ENCODE data around the gene EIF4A2.
"Not testable (repeated sequence)": the region's sequence is repeated elsewhere in the genome, so short reads cannot be mapped to it uniquely, and the experiment has no call there.

The EIF4A2 gene

DNA sequence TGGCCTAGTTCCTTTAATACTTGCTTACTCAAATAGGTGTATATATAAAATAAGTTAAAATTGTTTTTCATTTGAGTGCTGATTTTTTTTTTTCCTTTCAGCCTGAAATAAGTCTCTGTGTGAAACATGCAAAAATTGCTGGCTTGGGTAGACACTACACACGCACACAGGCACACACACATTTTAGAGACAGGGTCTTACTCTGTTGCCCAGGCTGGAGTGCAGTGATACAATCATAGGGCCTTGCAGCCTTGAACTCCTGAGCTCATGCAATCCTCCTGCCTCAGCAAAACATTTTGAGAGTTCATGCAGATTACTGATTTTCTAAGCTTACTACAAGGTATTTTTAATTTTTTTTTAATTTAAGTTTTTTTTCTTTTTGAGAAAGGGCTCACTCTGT, 35.6 kb downstream of the EIF4A2 start:
- DNase-seq (ENCODE audit: low read depth, low spot score) = no peak

DNA sequence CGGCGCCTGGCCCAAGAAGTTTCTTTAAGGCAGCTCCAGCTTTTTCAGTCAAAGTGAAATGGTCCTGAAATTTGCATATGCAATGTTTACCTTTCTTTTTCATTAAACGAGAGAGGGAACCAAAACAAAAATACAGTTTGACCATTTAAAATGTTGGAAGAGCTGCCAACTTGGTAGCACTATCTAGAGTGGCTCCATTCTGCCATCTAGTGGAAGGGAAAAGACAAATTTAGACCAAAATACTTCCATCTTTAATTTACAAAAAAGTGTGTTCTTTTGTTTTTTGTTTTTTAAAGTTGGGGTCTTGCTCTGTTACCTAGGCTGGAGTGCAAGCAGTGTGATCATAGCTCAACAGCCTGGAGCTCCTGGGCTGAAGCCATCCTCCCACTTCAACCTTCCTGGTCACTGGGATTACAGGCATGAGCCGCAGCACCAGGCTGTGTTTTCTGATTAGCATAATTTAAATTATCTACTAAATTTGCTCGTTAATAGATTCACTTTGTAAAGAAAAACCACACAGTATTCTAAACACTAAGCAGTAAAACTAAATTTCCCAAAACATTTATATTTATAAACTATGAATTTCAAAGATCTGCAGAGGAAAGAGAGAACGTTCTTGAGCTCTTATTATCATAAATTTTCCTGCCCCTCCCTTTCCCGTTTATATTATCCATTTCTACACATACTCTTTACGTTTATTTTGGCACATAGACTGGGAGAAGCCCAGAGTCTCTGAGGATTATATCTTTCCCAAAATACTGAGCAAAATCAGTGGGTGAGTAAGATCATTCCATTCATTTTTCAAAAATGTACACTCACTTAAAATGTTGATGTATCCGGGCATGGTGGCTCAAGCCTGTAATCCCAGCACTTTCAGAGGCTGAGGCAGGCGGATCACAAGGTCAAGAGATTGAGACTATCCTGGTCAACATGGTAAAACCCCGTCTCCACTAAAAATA, 38.3 kb downstream of the EIF4A2 start:
- DNase-seq (ENCODE audit: low read depth, low spot score) = no peak

DNA sequence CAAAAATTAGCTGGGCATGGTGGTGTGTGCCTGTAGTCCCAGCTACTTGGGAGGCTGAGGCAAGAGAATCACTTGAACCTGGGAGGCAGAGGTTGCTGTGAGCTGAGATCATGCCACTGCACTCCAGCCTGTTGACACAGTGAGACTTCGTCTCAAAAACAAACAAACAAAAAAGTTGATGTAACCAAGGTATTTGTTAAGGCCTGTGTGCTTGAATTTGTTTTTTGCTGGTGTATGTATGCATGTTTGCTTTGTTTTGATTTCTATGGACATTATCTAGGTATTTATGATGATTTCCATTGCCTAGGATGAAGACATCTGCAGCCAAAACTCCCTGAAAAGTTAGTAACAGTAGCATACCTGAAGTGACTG, 39.0 kb downstream of the EIF4A2 start:
- DNase-seq (ENCODE audit: low read depth, low spot score) = not testable (repeated sequence)

DNA sequence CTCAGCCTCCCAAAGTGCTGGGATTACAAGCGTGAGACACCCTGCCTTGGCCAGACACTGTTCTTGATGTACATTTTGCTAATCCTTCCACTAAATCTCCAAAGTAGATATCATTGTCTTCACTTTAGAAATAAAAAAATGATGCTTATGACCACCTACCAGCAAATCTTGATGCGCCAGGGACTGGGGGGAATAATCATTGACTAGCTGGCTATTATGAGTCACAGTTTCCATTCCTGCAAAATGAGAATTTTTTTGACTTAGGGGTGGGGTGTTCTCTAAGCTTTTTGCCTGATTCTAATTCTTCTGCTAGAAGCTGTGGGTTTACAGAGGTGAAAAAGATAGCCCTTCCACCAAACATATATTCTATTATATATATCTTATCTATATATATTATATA, 40.0 kb downstream of the EIF4A2 start:
- no peak for DNase-seq (ENCODE audit: low read depth, low spot score)

DNA sequence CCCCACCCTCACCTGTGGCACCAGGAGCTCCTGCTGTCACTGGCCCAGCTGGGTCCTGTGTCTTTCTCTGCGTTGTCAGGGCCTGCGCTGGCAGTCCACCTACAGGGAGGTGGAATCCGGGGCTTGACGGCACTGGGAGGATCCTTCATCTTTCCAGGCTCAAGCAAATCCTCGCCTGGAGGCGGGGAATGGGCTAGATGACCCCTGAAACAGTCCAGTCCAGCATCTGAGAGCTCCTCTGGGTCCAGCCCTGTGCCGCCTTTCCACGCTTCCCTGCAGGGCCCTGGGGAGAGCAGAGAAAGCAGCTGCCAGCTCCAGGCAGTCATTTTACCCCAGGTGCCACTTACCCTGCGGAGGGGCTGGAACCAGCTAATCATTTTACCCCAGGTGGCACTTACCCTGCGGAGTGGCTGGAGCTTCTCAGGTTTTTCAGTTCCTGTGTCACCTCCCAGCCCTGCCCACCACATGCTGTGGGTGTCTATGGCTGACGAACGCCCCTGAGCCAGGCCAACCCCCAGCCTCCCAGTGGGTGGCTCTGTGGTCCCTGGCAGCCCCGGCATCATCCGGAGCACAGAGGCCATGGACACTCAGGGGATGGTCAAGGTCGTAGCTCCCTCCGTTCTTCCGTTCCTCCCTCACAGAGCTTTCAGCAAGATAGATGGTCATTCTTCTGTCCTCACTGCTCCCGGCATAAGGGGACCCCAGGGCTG, 41.2 kb downstream of the EIF4A2 start:
- DNase-seq (ENCODE audit: low read depth, low spot score) = no peak

DNA sequence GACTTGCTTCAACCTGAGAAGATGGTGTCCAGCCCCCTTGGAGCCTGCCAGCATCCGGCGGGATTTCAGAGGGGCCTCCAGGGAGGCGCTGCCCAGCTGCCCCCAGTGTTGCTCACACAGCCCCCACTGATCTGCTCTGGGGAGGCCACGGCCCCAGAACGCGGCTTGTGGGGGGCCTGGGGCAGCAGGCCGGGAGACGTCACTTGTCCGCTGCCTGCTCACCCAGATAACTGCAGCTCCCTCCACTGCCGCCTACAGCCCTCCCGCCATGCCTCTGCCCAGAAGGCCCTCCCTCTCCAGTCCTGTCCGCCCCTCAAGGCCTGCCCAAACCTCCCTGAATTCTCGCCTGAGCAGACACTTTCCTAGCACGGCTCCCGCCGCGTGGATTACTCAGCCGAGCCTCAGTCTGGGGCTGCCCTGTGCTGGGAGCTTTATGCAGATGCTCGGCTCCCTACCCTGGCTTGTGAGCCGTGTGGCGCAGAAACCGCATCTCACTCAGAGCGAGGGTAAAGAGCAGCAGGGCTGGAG, 42.0 kb downstream of the EIF4A2 start:
- no peak for DNase-seq (ENCODE audit: low read depth, low spot score)

DNA sequence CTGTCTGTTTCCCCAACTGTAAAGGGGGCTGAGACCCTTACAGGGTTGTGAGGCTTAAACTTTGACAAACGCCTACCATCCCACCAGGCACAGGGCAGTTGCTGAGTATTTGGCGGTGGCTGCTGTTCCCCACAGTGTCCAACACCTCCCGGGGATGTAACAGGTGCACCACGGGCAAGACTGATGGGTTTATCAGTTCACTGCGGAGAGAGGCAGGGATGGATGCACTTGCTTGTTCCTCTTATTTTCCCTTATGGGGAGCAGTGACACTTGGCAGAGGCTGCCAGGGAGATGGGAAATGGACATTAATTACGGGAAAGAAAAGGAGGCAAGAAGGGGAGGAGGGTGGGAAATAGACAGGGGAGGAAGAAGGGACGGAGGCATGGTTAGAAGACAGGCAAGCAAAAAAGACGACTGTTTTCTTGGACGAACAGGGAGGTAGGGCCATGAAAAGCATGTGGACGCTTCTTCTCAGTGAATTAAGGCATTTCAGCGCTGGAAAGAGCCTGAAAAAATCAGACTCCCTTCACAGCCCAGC, 42.6 kb downstream of the EIF4A2 start:
- no peak for DNase-seq (ENCODE audit: low read depth, low spot score)

DNA sequence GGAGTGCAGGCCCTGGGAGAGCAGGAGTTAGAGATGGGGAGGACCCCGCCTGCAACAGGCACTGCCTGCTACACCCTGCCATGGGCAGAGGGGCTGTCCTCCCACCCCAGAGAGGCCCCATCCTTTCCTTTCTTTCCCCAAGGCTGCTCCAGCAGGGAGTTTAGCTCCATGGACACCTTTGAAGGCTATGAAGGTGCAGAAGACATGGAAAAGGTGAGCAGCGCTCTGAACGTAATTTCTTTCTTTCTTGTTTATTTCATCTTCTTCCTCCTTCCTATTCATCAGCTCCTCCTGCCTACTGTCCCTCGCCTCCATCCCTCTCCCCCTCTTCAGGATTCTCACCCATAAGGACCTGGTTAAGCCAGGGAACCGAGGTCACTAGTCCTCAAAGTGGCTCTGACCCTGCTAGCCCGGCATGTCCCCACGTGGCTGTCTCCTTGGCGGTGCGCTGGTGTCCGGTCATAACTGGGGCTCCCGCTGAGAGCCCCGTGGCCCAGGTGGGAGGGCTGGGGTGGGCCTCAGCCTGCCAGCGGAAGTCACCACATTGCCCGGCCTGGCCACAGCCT, 43.1 kb downstream of the EIF4A2 start:
- no peak for DNase-seq (ENCODE audit: low read depth, low spot score)

DNA sequence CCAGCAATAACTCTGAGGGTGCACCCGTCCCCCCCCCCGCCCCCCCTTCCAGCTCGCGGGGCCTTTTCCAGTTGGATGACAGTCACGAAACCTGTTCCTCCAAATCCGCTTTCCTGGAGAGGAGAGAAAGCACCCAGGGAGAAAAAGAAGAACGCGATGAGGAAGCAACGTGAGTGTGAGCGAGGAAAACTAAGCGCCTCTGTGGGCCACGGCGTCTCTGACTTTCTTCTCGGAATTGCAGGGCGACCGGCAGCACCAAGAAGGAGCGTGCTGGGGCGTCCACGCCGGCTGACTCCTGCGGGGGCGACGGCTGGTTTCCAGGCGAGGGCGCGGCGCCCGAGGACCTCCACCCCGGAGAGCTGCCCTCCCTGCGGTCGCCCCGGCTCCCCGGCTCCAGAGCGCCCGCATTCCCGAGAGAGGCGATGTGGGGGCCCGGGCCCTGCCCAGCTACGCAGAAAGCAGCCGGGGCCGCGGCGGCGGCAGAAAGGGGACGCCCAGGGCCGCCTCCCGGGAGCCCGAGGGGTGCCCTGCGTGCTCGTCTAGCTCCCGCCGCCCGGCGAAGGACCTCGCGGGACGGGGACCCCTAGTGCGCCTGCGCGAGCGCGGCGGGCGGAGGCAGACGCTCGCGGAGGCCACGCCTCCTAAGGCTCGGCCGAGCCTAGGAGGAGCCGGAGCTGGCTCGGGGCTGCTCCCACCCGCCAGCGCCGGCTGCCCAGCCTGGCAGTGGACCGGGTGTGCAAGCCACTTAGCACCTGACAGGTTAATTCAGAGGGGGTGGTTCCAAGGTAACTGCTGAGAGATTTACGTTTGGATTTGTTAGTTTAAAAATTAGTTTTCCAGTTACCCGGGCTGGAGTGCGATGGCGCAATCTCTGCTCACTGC, 43.8 kb downstream of the EIF4A2 start:
- DNase-seq (ENCODE audit: low read depth, low spot score) = peak; percentile 68

DNA sequence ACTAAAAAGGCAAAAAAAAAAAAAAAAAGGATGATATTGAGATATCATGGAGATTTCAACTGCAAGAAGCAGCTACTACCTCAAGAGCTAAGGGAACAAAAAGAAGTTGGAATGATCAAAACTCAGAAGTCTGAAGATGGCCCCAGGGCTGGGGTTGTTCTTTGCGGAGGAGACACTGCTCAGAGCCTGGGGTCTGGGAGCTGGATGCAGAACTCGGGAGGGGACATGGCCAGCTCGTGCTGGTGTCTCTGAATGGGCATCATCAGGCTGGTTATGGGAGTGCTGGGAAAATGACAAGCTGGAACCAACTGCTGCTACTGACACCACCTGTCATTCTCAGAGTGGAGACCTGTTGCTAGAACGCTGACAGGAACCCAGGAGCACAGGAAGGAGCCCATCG, 45.0 kb downstream of the EIF4A2 start:
- DNase-seq (ENCODE audit: low read depth, low spot score) = no peak

DNA sequence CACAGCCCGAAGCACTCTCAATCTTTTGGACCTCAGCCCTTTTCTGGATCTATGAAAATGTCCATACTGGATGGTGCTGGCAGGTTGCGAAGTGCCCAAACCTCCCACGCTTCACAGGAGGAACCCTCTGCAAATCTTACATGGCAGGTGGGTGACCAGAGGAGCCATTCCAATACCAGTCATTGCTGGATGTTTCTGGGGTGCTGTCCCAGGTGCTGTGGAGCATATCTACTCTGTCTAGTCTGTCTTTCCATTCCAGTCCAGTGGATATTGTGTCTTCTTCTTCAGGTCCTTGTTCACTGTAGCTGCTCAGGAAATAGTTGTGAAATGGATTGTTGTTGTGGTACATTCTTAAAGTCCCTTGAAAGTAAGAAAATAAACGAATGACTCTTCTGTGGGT, 48.4 kb downstream of the EIF4A2 start:
- DNase-seq (ENCODE audit: low read depth, low spot score) = no peak

DNA sequence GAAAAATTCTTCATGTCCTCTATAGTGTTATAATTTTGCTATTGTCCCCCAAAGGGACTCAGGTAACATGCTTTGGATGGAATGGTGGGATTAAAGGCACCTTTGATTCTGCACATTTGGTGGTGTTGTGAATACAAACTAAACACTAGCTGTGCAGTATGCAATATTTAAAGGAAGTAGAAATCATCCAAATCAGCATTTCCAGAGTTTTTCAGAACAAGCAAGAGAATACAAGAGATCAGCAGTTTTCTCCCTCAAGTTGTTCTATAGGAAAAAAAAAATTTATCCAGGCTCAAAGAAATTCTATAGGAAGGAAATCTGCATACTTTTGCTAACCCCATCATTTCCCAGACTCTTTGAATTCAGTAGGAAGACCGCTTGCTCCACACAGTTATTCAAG, 48.9 kb downstream of the EIF4A2 start:
- DNase-seq (ENCODE audit: low read depth, low spot score) = no peak

All from activated CD4-positive, CD25-positive, alpha-beta regulatory T cell treated with anti-CD3 and anti-CD28 coated beads, Interleukin-2, amount 50 U/mL, for 16 hours (primary cell).